HL-60/S4 treated with phorbol 12-myristate 13-acetate at 8.2 ng/mL for 4 days and 3 days (cell line): ENCODE results near the gene PNMA6A.
"Not testable (repeated sequence)": the region's sequence is repeated elsewhere in the genome, so short reads cannot be mapped to it uniquely, and the experiment has no call there.

ENCODE experiments used
- in situ Hi-C: fragments of 300-500 bp; cut with MboI; formaldehyde crosslinking; loops from 2 replicates; pipeline ENCODE4 v1.15.0; 2022; ENCODE audit warnings: low sequenced_read_pairs

Gene PNMA6A

DNA sequence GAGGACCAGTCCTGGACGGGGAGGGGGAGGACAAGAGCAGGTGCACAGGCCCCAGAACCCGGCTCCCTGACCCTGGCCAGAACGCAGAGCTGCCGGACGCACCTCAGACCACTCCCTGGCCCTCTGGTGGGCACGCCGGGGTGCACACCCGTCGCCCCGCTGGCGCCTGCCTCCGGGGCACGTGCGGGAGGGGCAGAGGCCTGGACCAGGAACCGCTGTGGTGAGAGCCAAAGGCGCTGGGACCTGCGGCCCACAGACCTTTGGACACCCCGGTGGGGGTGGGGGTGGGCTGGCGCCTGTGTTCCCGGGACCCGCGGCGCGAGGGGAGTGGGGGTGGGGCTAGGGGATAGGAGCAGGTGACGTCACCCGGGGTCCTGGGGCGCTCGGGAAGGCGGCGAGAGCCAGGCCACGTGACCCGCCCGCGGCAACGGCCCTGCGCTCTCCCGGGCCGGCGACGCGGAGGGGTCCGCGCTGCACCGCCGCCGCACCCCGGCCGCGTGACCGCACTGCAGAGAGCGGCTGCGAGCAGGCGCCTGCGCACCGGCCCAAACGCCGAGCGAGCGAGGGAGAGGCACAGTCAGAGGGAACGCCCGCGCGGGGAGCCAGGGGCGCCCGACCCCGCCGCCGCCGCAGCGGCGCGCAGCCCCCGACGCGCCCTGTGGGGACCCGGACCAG is at the start of gene PNMA6A:
Gene PNMA6A (plus strand): TSS at position 546 of the 675 bp plus-strand sequence. CDS start 609 bp downstream, outside the sequence.
- in situ Hi-C loops = not testable (repeated sequence)

DNA sequence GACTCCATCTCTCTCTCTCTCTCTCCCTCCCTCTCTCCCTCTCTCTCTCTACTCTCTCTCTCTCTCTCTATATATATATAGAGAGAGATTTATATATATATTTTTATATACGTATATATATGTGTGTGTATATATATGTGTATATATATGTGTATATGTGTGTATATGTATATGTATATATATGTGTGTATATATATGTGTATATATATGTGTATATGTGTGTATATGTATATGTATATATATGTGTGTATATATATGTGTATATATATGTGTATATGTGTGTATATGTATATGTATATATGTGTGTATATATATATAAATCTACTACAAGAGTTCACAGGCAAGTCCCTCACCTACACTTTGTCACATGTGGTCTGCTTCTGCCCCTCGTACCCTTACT is 45.8 kb upstream of the PNMA6A start:
- in situ Hi-C loops = not testable (repeated sequence)

DNA sequence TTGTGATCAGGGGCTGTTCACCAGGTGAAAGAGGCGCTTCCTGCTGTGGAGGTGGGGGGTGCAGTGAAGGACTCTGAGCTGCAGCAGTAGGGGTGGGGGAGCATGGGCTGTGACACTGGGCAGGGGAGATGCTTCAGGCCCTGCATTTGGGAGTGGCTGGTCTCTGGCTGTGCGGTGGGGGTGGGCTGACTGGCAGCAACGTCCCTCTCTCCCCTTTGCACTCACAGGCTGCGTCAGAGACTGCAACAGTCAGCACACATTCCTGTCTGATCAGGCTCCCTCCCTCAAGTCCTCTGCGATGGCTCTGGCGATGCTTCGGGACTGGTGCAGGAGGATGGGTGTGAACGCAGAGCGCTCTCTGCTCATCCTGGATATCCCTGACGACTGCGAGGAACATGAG is 43.8 kb upstream of the PNMA6A start:
- in situ Hi-C loops = not testable (repeated sequence)

DNA sequence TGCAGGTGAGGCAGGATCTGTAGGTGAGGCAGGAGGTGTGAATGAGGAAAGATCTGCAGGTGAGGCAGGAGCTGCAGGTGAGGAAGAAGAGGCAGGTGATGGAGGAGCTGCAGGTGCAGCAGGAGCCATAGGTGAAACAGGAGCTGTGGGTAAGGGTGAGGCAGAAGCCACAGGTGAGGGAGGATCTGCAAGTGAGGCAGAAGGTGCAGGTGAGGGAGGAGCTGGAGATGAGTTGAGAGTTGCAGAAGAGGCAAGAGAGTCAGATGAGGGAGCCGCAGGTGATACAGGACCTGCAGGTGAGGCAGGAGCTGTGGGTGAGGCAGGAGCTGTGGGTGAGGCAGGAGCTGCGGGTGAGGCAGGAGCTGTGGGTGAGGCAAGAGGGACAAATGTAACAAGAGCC is 43.1 kb upstream of the PNMA6A start:
- in situ Hi-C loops = no loop called here

DNA sequence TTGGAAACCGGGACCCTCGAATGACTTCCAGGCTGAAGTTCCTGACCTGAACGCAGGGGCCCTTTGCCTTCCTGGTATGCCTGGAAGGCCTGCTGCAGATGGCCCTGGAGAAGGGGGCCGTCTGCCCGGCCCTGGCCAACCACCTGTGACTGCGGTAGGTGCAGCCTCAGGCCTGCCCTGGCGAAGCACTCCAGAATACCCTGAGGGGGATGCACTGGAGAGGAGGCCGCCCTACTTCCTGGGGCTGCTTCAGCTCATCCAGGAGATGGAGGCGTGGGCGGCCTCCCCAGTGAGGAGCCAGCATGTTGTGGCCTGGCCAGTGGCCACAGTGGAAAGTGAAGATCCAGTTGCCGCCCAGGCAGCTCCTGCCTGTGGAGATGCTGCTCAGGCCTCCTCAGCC is 42.4 kb upstream of the PNMA6A start:
- in situ Hi-C loops = no loop called here

DNA sequence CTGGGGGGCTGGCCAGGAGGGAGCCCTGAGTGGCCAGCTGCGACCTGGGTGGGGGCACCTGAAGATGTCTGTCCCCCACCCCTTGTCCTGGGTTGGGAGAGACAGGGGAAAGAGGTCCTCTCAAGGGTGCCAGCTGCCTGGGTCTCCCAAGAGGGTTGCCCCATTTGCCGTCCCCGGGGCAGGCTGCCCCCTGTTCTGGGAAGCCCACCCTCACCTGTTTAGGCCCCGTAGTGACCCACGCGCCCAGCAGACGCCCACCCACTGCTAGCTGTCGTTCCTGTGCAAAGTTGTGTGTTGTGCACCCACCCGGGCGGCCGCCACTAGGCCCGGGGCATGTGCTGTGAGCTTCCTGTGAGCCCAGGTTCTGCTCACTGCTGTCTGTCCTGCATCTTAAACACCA is 41.5 kb upstream of the PNMA6A start:
- in situ Hi-C loops = no loop called here

DNA sequence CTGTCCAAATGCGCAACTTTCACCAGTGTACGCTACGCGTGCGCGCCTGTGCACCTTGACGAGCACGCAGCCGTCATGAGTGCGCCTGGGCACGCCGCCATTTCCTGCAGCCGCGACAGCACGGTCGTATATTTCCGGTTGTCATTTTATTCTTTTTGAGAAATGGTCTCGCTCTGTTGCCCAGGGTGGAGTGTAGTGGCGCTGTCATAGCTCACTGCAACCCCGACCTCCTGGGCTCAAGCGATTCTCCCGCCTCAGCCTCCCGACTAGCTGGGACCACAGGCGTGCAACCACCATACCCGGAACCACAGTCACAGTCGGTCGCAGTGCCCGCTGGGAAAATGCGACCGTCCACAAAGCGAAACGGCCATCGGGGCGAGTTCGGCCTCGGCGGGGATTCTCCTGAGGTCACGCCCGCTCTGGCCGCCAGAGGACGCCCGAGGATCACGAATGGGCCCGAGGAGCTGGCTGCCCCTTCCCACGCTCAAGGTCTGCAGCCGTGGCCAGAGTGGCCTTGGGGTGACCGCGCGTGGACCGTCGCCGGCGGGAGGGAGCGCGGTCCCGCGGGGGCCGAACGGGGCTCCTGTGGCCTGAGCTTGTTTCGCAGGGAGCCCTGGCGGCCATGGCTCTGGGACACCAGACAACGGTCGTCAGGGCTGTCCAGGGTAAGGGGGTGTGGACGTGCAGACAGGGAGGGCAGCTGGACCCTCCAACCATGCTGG is 39.7 kb upstream of the PNMA6A start:
- in situ Hi-C loops = no loop called here

DNA sequence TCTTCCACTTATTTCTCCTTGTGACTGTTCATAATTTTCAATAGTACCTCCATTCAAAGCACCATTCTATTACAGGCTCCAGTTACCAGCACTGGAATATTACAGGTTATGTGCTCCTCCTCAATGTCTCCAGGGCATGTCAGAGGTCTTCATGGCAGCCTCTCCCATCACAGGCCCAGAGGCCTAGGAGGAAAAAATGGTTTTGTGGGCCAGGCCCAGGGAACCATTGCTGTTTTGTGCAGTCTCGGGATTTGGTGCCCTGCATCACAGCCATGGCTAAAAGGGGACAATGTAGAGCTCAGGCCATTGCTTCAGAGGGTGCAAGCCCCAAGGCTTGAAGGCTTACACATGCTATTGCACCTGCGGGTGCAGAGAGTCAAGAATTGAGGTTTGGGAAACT is 23.2 kb upstream of the PNMA6A start:
- in situ Hi-C loops = no loop called here

DNA sequence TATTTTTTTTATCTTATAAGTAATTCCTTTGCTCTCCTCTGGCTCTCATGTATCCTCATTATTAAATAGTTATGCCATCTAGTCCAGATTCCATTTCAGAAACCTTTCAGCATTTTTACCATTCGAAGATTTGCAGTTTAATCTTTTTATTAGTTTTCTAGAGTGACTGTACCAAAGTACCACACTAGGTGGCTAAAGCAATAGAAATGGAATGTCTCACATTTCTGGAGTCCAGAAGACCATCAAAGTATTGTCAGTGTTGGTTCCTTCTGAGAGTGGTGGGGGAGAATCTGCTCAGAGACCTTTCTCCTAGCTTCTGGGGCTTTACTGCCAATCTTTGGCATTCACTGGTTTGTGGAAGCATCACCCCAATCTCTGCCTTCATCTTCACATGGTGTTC is 19.7 kb upstream of the PNMA6A start:
- in situ Hi-C loops = no loop called here

DNA sequence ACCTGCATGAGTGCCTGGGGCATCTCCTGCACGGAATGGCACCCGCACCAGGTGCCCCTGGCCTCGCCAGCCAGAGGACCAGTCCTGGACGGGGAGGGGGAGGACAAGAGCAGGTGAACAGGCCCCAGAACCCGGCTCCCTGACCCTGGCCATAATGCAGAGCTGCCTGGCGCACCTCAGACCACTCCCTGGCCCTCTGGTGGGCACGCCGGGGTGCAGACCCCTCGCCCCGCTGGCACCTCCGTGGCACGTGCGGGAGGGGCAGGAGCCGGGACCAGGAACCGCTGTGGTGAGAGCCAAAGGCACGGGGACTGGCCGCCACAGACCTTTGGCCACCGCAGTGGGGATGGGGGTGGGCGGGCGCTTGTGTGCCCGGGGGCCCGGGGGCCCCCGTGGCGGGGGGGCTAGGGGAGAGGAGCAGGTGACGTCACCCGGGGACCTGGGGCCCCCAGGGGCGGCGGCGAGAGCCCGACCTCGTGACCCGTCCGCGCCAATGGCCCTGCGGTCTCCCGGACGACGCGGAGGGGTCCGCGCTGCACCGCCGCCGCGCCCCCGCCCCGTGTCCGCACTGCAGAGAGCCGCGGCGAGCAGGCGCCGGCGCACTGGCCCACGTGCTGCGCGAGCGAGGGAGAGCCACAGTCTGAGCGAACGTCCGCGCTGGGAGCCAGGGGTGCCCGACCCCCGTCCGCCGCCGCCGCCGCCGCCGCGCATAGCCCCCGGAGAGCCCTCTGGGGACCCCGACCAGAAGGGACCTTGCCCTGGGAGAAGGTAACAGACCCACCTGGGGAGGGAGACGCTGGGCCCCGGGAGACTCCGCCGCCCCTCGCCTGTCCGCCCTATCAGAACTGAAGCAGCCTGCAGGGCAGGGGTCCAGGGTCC is 16.1 kb upstream of the PNMA6A start, which contains the start of gene PNMA3:
Gene PNMA3 (plus strand): TSS at position 600 of the 879 bp plus-strand sequence. CDS start 586 bp downstream, outside the sequence.
- in situ Hi-C loops = no loop called here

DNA sequence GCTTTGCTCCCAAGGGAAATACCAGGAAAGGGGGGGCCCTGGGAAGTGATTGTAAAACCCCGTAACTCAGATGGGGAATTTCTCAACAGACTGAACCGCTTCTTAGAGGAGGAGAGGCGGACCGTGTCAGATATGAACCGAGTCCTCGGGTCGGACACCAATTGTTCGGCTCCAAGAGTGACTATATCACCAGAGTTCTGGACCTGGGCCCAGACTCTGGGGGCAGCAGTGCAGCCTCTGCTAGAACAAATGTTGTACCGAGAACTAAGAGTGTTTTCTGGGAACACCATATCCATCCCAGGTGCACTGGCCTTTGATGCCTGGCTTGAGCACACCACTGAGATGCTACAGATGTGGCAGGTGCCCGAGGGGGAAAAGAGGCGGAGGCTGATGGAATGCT is 15.0 kb upstream of the PNMA6A start:
- in situ Hi-C loops = no loop called here

DNA sequence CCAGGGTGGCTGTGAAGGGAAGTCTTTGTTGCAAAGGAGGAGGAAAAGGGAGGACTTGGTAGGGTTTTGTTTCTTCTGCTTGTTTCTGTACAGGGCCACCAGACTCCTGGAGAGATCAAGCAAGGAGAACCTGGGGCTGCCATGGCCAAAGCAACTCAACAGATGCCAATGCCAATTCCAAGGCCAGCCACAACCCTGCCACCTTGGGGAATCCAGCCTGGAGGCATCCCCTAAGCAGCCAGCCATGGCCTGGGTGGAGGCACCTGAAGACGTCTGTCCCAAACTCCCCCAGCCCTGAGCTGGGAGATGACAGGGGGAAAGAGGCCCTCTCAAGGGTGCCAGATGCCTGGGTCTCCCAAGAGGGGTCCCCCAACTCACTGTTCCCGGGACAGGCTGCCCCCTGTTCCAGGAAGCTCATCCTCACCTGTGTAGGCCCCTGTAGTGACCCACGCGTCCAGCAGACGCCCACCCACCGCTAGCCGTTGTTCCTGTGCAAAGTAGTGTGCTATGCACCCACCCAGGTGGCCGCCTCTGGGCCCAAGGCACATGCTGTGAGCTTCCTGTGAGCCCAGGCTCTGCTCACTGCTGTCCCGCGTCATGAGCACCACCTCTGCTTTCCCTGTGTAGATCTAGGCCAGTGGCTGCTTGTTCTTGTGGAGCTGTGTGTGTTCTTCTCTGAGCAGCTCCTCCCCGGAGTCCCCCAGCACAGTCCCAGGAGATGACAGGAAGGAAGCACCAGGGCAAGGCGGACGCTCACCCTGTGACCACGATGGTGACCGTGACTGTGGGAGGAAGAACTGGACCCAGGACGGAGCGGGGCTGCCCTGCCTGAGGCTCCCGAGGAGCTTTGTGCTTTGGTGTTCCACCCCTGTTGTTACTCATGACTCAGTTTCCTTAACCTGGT is 12.8 kb upstream of the PNMA6A start:
- in situ Hi-C loops = no loop called here

DNA sequence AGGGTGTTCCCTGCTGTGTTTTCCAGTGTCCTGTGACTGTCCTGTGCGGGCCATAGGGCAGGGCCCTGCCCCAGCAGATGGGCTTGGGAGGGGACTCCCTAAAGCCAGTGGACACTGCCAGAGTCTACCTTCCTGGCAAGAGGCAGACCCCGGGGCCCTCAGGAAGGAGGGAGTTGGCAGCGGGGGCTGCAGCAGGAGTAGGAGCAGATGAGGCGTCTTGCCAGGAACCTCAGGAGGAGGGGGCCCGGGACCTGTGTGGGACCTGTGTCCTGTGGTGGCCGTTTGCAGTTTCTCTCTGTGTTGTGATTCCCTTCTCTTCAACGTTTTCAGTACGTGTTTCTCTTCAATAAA is 12.2 kb upstream of the PNMA6A start:
- in situ Hi-C loops = no loop called here

DNA sequence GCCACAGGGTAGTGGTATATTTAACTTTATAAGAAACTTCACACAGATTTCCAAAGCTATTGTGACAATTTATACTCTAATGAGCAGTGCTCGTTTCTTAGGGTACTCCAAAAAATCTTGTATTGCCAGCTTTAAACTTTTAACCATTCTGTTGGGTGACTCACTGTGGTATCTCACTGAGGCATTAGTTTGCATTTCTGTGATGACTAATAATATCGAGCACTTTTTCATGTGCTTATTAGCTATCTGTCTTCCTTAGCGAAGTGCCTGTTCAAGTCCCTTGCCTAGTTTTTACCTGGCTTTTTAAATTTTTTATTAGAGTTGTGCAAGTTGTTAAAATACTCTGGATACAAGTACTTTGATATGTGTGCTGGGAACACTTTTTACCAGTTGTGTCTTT is 10.5 kb upstream of the PNMA6A start:
- in situ Hi-C loops = no loop called here

DNA sequence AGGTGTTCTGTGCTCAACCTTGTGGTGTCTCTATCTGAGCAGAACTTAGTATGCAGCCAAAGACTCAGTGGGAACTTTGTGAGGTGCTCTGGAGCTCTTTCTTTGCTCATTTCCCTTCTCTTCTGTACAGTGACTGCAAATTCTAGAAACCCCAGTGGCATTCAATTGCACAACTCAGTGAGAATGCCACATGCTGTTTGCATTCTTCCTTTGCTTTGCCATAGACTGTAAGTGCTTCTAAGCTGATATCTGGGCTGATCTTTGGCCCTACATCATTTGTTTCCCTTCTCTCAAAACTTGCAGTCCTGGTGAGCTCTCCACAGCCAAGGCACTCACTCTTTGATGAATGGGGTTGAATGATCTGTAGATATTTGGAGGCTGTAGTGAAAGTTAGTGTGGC is 8.9 kb upstream of the PNMA6A start:
- in situ Hi-C loops = no loop called here

DNA sequence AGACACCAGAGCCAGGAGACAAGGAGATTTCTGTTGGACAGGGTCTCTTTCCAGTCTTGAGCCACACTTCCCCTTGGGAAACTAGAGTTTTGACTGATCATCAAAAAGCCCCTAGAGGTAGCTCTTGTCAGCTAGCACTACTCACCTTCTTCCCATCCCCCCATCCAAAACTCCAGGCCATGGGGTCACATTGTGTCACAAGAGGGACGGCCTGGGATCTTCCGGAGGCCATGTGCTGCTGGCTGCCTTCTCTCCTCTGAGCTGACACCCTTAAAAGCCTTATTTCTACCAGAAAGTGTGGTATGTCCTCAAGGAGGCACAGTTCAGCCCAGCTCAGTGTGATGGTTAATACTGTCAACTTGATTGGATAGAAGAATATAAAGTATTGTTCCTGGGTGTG is 8.2 kb upstream of the PNMA6A start:
- in situ Hi-C loops = no loop called here

DNA sequence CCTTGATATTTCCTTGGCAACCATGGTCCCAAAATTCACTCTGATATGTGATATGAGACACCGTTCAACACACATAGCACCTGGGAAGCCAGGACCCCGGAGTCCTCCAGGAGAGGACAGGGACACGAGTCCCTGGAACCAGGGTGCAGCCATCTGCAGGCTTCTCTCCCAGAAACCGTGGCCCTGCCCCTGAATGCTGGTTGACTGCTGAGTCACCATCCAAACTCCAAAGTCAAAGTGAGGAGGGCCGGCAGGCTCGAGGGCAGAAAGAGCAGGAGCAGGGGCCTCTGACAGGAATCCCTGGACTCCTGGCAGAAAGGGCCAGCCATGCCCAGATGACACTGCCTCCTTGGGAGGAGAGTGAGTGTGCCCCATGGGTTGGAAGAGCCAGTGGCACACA is 6.9 kb upstream of the PNMA6A start:
- in situ Hi-C loops = no loop called here

DNA sequence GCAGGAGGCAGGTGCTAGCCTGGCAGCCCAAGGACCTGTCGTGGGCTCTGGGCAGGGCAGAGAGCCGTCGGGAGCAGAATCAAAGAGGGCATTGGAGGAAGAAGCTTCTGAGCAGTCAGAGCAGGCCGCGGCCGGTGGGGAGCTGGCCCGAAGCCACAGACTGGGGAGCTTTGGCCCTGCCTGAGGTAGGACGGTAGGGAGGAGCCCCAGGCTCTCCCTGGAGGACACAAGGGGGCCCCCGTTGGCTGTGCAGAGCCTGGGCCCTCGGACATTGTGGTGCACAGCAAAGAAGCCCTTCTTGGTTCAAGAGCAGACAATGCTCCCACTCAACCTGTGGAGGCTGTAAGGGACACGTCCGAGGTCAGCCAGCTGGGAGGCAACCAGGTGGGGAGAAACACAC is 5.9 kb upstream of the PNMA6A start:
- in situ Hi-C loops = not testable (repeated sequence)

DNA sequence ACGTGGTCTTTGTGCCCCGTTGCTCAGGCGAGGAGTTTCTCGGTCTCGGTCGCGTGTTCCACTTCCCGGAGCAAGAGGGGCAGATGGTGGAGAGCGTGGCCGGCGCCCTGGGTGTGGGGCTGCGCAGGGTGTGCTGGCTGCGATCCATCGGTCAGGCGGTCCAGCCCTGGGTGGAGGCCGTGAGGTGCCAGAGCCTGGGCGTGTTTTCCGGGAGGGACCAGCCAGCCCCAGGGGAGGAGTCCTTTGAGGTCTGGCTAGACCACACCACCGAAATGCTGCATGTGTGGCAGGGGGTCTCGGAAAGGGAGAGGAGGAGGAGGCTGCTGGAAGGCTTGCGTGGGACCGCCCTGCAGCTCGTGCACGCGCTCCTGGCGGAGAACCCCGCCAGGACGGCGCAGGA is 1.1 kb downstream of the PNMA6A start:
- in situ Hi-C loops = not testable (repeated sequence)

DNA sequence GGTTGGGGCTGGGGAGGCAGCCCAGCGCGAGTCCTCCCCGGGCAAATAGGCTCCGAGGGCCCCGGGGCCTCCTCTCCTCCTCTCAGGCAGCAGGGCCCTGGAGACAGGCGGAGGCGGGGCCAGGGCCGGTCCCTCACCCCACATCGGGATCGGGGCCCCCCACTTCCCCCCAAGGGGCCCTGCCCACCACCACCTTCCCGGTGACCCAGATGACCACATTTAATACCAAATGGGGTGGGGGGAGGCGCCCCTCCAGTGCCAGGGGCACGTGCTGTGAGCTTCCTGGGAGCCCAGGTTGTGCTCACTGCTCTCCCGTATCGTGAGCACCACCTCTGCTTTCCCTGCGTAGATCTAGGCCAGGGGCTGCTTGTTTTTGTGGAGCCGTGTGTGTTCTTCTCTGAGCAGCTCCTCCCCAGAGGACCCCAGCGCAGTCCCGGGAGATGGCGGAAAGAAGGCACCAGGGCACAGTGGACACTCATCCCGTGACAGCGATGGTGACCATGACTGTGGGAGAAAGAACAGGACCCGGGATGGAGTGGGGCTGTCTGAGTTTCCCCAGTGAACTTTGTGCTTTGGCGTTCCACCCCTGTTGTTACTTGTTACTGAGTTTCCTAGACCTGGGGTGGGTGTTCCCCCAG is 2.1 kb downstream of the PNMA6A start:
- in situ Hi-C loops = no loop called here
